Sigmoid colon (tissue), 7 donors: ENCODE results near the gene HNRNPDL. TPM values are rescaled to one million over a fixed set of nuclear protein-coding genes. Genes with fewer than 3 reads are reported as not detected.

ENCODE experiments used
- DNase-seq: peaks from one replicate; pipeline ENCODE4 v3.0.0-alpha.2; 2019
- H3K27ac ChIP-seq, 4 donors: fragments of 200-600 bp; sonication (generic); one replicate each; pipeline ENCODE4 v1.5.1; 2016 to 2019; ENCODE audit warnings: mild to moderate bottlenecking in 1 of 4
- H3K27me3 ChIP-seq, 3 donors: fragments of 200-600 bp; sonication (generic); one replicate each; pipeline ENCODE4 v1.5.1; 2019; ENCODE audit warnings: mild to moderate bottlenecking in 1 of 3
- H3K36me3 ChIP-seq, 4 donors: fragments of 200-600 bp; sonication (generic); one replicate each; pipeline ENCODE4 v1.5.1; 2016 to 2019
- H3K4me1 ChIP-seq, 4 donors: fragments of 200-600 bp; sonication (generic); one replicate each; pipeline ENCODE4 v1.5.1; 2017 to 2019
- H3K4me3 ChIP-seq, 4 donors: fragments of 200-600 bp; sonication (generic); one replicate each; pipeline ENCODE4 v1.5.1; 2017 to 2019; ENCODE audit warnings: mild to moderate bottlenecking in 2 of 4, moderate library complexity in 1 of 4
- H3K9me3 ChIP-seq, 4 donors: fragments of 200-600 bp in 3 of 4; sonication (generic) in 3 of 4; one replicate each; pipeline versions ENCODE4 v1.5.1 to v1.6.1; 2013 to 2019
- CTCF ChIP-seq, 4 experiments: fragments of 450-650 bp in 3 of 4; fragments of 200-600 bp in 1 of 4; IDR thresholded peaks; one replicate each; pipeline ENCODE4 v1.5.1; 2016 to 2019; ENCODE audit warnings: antibody characterized with exemption in 4 of 4, mild to moderate bottlenecking in 3 of 4, moderate library complexity in 2 of 4
- EP300 ChIP-seq, 4 donors: sonication (generic); formaldehyde crosslinking; IDR thresholded peaks; one replicate each; pipeline ENCODE4 v1.6.1; 2017; ENCODE audit warnings: antibody characterized with exemption in 4 of 4
- POLR2A ChIP-seq, 2 donors: fragments of 450-650 bp; IDR thresholded peaks; one replicate each; pipeline ENCODE4 v1.6.1; 2016; ENCODE audit warnings: antibody characterized with exemption in 2 of 2, mild to moderate bottlenecking in 2 of 2, moderate library complexity in 2 of 2
- POLR2AphosphoS5 ChIP-seq, 4 donors: sonication (generic); formaldehyde crosslinking; IDR thresholded peaks; one replicate each; pipeline ENCODE4 v1.6.1; 2017; ENCODE audit warnings: antibody characterized with exemption in 4 of 4
- WGBS, 2 donors: extraction: QIAGEN DNeasy Blood & Tissue Kit; methylation state at CpG; one replicate each; pipeline ENCODE4 v1.1.7; 2013; 5-methylcytosine and 5-hydroxymethylcytosine counted together
- intact Hi-C: fragments of 100-400 bp; cut with DNase I; formaldehyde crosslinking; loops from one replicate; pipeline ENCODE4 v1.15.1; 2023
- polyA plus RNA-seq, 3 donors: library from polyadenylated mRNA; stranded (reverse); fragments of 200-250 nt; gene quantifications; one replicate each; pipeline ENCODE4 v1.2.3, GENCODE V29; 2013
- total RNA-seq, 4 donors: library from RNA; depleted of rRNA; stranded (reverse); fragments of >200 nt; gene quantifications; one replicate each; pipeline ENCODE4 v1.1.0, GENCODE V29; 2016
- donor health status: healthy with polysubstance abuse.
- donor health status: Bipolar disorder and iron deficiency.
- donor health status: healthy.

HNRNPDL gene
- total and polyA plus RNA-seq, 7 donors = 70.5 to 253 (median 178) TPM

GRCh38 chr4:82436780-82437179 is 6.5 kb upstream of the HNRNPDL start:
- Histone ChIP-seq H3K27ac (no peak overlapping the region), H3K36me3 (no peaks in the 10 kb centered on the region), H3K9me3 (no peaks in the 10 kb centered on the region), H3K4me1 (peaks cover 0 to 6% (median 2%) of the 10 kb centered on the region in 4 donors), H3K4me3 (no peak overlapping the region), H3K27me3 (no peaks in the 10 kb centered on the region)
- no peak for TF ChIP-seq CTCF (IDR thresholded peaks at IDR 0.05)
- TF ChIP-seq POLR2AphosphoS5 (IDR thresholded peaks at IDR 0.05) = no peak
- TF ChIP-seq POLR2A (IDR thresholded peaks at IDR 0.05) = no peak
- TF ChIP-seq EP300 (IDR thresholded peaks at IDR 0.05) = no peak
- DNase-seq = no peak
- WGBS, 2 donors = 96% methylated on average over 4 of the region's 4 CpGs
- intact Hi-C loops = no loop called here

GRCh38 chr4:82436130-82436529 is 5.9 kb upstream of the HNRNPDL start:
- Histone ChIP-seq H3K27me3 (no peaks in the 10 kb centered on the region), H3K36me3 (no peaks in the 10 kb centered on the region), H3K9me3 (no peaks in the 10 kb centered on the region), H3K4me1 (peaks cover 0 to 12% (median 9%) of the 10 kb centered on the region in 4 donors), H3K27ac (no peak overlapping the region), H3K4me3 (no peak overlapping the region)
- 94 to 96% methylated on average over 5 of the region's 5 CpGs for WGBS, 2 donors
- DNase-seq = no peak
- TF ChIP-seq EP300 (IDR thresholded peaks at IDR 0.05) (no peak), CTCF (IDR thresholded peaks at IDR 0.05) (no peak), POLR2A (IDR thresholded peaks at IDR 0.05) (no peak), POLR2AphosphoS5 (IDR thresholded peaks at IDR 0.05) (no peak)
- intact Hi-C loops = no loop called here

- intact Hi-C loops = no loop called here
- Histone ChIP-seq H3K27ac (no peak overlapping the region), H3K4me3 (no peak overlapping the region), H3K27me3 (no peaks in the 10 kb centered on the region), H3K9me3 (no peaks in the 10 kb centered on the region), H3K36me3 (no peaks in the 10 kb centered on the region), H3K4me1 (peaks cover 0 to 13% (median 12%) of the 10 kb centered on the region in 4 donors)
- WGBS, 2 donors = 97 to 99% methylated on average over 7 of the region's 7 CpGs
- no peak for DNase-seq
- TF ChIP-seq CTCF (IDR thresholded peaks at IDR 0.05) (no peak), POLR2AphosphoS5 (IDR thresholded peaks at IDR 0.05) (no peak), POLR2A (IDR thresholded peaks at IDR 0.05) (no peak), EP300 (IDR thresholded peaks at IDR 0.05) (no peak)
These were observed 4.7 kb upstream of the HNRNPDL start for GRCh38 chr4:82434949-82435348.

- intact Hi-C loops = no loop called here
- 81 to 87% methylated on average over 2 of the region's 2 CpGs for WGBS, 2 donors
- Histone ChIP-seq H3K4me1 (peaks cover 0 to 13% (median 12%) of the 10 kb centered on the region in 4 donors), H3K36me3 (no peaks in the 10 kb centered on the region), H3K27ac (no peak overlapping the region), H3K9me3 (no peaks in the 10 kb centered on the region), H3K27me3 (no peaks in the 10 kb centered on the region), H3K4me3 (no peak overlapping the region)
- TF ChIP-seq CTCF (IDR thresholded peaks at IDR 0.05) (no peak), POLR2AphosphoS5 (IDR thresholded peaks at IDR 0.05) (no peak), POLR2A (IDR thresholded peaks at IDR 0.05) (no peak), EP300 (IDR thresholded peaks at IDR 0.05) (no peak)
- DNase-seq = no peak
These were observed 3.5 kb upstream of the HNRNPDL start for GRCh38 chr4:82433791-82434190.

GRCh38 chr4:82432596-82432995 is 2.3 kb upstream of the HNRNPDL start:
- DNase-seq = no peak
- Histone ChIP-seq H3K36me3 (peaks cover 0 to under 1% (median 0%) of the 10 kb centered on the region in 4 donors), H3K4me3 (no peak overlapping the region), H3K27me3 (no peaks in the 10 kb centered on the region), H3K27ac (no peak overlapping the region), H3K4me1 (peaks cover 0 to 22% (median 21%) of the 10 kb centered on the region in 4 donors), H3K9me3 (no peaks in the 10 kb centered on the region)
- intact Hi-C loops = no loop called here
- no peak for TF ChIP-seq CTCF (IDR thresholded peaks at IDR 0.05)
- TF ChIP-seq POLR2AphosphoS5 (IDR thresholded peaks at IDR 0.05) = no peak
- TF ChIP-seq POLR2A (IDR thresholded peaks at IDR 0.05) = no peak
- no peak for TF ChIP-seq EP300 (IDR thresholded peaks at IDR 0.05)
- 87 to 90% methylated on average over 18 of the region's 18 CpGs for WGBS, 2 donors
